Skin epidermis (tissue), 12 donors: Measurements from ENCODE around the gene DUSP1.
"Not testable (repeated sequence)": the region's sequence is repeated elsewhere in the genome, so short reads cannot be mapped to it uniquely, and the experiment has no call there.

ENCODE experiments used
- H3K27ac ChIP-seq, 21 experiments: fragments of 200-600 bp; sonication (generic) in 11 of 21; one replicate each; pipeline ENCODE4 v1.5.0; 2020; ENCODE audit warnings: mild to moderate bottlenecking in 3 of 21, inconsistent platforms in 2 of 21, moderate library complexity in 2 of 21
- H3K4me3 ChIP-seq, 7 experiments: fragments of 200-600 bp; sonication (generic) in 2 of 7; one replicate each; pipeline ENCODE4 v1.5.0; 2020; ENCODE audit warnings: inconsistent platforms in 2 of 7, mild to moderate bottlenecking in 2 of 7, moderate library complexity in 1 of 7

The DUSP1 gene

GRCh38 chr5:172770675-172771438 is at the start of gene DUSP1:
Gene DUSP1 (minus strand): TSS chr5:172771195. CDS start chr5:172770952, 243 bp downstream.
- peak within 1 kb of the TSS; percentile 91 to 100 (median 100) for H3K27ac ChIP-seq

GRCh38 chr5:172820046-172820767 is 49.2 kb upstream of the DUSP1 start:
- Histone ChIP-seq H3K4me3 (no peak overlapping the region), H3K27ac (peak overlapping the region in 6 of 21 experiments; percentile 5 to 54 (median 28))

More at GRCh38 chr5:172770675-172771438, at the start of gene DUSP1:
- H3K4me3 ChIP-seq, result peak within 1 kb of the TSS; percentile 74 to 93 (median 88)

GRCh38 chr5:172819569-172819968 is 48.6 kb upstream of the DUSP1 start:
- Histone ChIP-seq H3K4me3 (no peak overlapping the region), H3K27ac (peak overlapping the region in 4 of 21 experiments; percentile 5 to 31 (median 19))

GRCh38 chr5:172818081-172818480 is 47.1 kb upstream of the DUSP1 start:
- Histone ChIP-seq H3K27ac (no peak overlapping the region), H3K4me3 (no peak overlapping the region)

GRCh38 chr5:172817664-172818063 is 46.7 kb upstream of the DUSP1 start:
- H3K4me3 ChIP-seq, result no peak overlapping the region
- no peak overlapping the region for H3K27ac ChIP-seq

GRCh38 chr5:172816925-172817562 is 46.0 kb upstream of the DUSP1 start:
- H3K27ac ChIP-seq, result peak overlapping the region in 5 of 21 experiments; percentile 6 to 29 (median 20)

GRCh38 chr5:172815631-172816030 is 44.6 kb upstream of the DUSP1 start:
- no peak overlapping the region for H3K4me3 ChIP-seq
- H3K27ac ChIP-seq, result no peak overlapping the region

More at GRCh38 chr5:172816925-172817562, 46.0 kb upstream of the DUSP1 start:
- no peak overlapping the region for H3K4me3 ChIP-seq

GRCh38 chr5:172810996-172811395 is 40.0 kb upstream of the DUSP1 start:
- H3K27ac ChIP-seq, result not testable (repeated sequence)

GRCh38 chr5:172809774-172810173 is 38.8 kb upstream of the DUSP1 start:
- H3K27ac ChIP-seq, result no peak overlapping the region
- no peak overlapping the region for H3K4me3 ChIP-seq

More at GRCh38 chr5:172810996-172811395, 40.0 kb upstream of the DUSP1 start:
- not testable (repeated sequence) for H3K4me3 ChIP-seq

GRCh38 chr5:172807766-172808311 is 36.8 kb upstream of the DUSP1 start:
- Histone ChIP-seq H3K27ac (peak overlapping the region in 19 of 21 experiments; percentile 46 to 87 (median 78)), H3K4me3 (peak overlapping the region in 2 of 7 experiments; percentile 19 to 28)

GRCh38 chr5:172806897-172807672 is 36.1 kb upstream of the DUSP1 start:
- H3K4me3 ChIP-seq, result peak overlapping the region in 4 of 7 experiments; percentile 1 to 28 (median 14)

GRCh38 chr5:172805736-172806255 is 34.8 kb upstream of the DUSP1 start:
- Histone ChIP-seq H3K27ac (peak overlapping the region in 9 of 21 experiments; percentile 7 to 60 (median 41)), H3K4me3 (no peak overlapping the region)

More at GRCh38 chr5:172806897-172807672, 36.1 kb upstream of the DUSP1 start:
- H3K27ac ChIP-seq, result peak overlapping the region in 19 of 21 experiments; percentile 54 to 87 (median 78)

- Histone ChIP-seq H3K27ac (no peak overlapping the region), H3K4me3 (no peak overlapping the region)
Observed at GRCh38 chr5:172805018-172805683, 34.2 kb upstream of the DUSP1 start.

- Histone ChIP-seq H3K4me3 (no peak overlapping the region), H3K27ac (no peak overlapping the region)
Observed at GRCh38 chr5:172802567-172803176, 31.7 kb upstream of the DUSP1 start.

- H3K27ac ChIP-seq, result peak overlapping the region in 4 of 21 experiments; percentile 67 to 86 (median 84)
- H3K4me3 ChIP-seq, result no peak overlapping the region
Observed at GRCh38 chr5:172802112-172802511, 31.1 kb upstream of the DUSP1 start.

- no peak overlapping the region for H3K4me3 ChIP-seq
- H3K27ac ChIP-seq, result peak overlapping the region in 11 of 21 experiments; percentile 5 to 86 (median 77)
Observed at GRCh38 chr5:172801179-172801671, 30.2 kb upstream of the DUSP1 start.

GRCh38 chr5:172800088-172800551 is 29.1 kb upstream of the DUSP1 start:
- Histone ChIP-seq H3K4me3 (no peak overlapping the region), H3K27ac (peak overlapping the region in 20 of 21 experiments; percentile 36 to 86 (median 78))
